Spleen (tissue), 11 donors: ENCODE data around the gene MRPS16. TPM values are rescaled to one million over a fixed set of nuclear protein-coding genes. Genes with fewer than 3 reads are reported as not detected.

Source experiments
- DNase-seq: peaks from one replicate; pipeline ENCODE4 v3.0.0-alpha.2; 2020
- H3K27ac ChIP-seq, 8 donors: fragments of 200-600 bp; sonication (generic) in 7 of 8; 1 replicate in 4 of 8; 2 replicates in 4 of 8; pipeline versions ENCODE4 v1.5.0 to v1.8.0; 2016 to 2021; ENCODE audit warnings: inconsistent platforms in 4 of 8, mild to moderate bottlenecking in 4 of 8, moderate library complexity in 1 of 8
- H3K27me3 ChIP-seq, 7 donors: fragments of 200-600 bp; sonication (generic) in 6 of 7; replicated peaks in 1 of 7; 1 replicate in 4 of 7; 2 replicates in 3 of 7; pipeline versions ENCODE4 v1.5.0 to v1.8.0; 2016 to 2021; ENCODE audit warnings: inconsistent platforms in 3 of 7, mild to moderate bottlenecking in 1 of 7
- H3K36me3 ChIP-seq, 6 donors: fragments of 200-600 bp; sonication (generic) in 5 of 6; 1 replicate in 4 of 6; 2 replicates in 2 of 6; pipeline versions ENCODE4 v1.5.0 to v1.8.0; 2016 to 2021; ENCODE audit warnings: inconsistent platforms in 2 of 6
- H3K4me1 ChIP-seq, 6 donors: fragments of 200-600 bp; sonication (generic) in 5 of 6; 1 replicate in 3 of 6; 2 replicates in 3 of 6; pipeline versions ENCODE4 v1.5.0 to v1.8.0; 2016 to 2021; ENCODE audit warnings: inconsistent platforms in 3 of 6
- H3K4me3 ChIP-seq, 8 donors: fragments of 200-600 bp; sonication (generic) in 7 of 8; 1 replicate in 4 of 8; 2 replicates in 4 of 8; pipeline versions ENCODE4 v1.5.0 to v1.8.0; 2016 to 2021; ENCODE audit warnings: inconsistent platforms in 4 of 8, mild to moderate bottlenecking in 4 of 8, moderate library complexity in 2 of 8
- H3K9me3 ChIP-seq, 8 donors: fragments of 200-600 bp; sonication (generic) in 7 of 8; 1 replicate in 4 of 8; 2 replicates in 4 of 8; pipeline versions ENCODE4 v1.5.0 to v1.8.0; 2016 to 2021; ENCODE audit warnings: inconsistent platforms in 4 of 8
- POLR2A ChIP-seq, 3 donors: fragments of 450-650 bp; IDR thresholded peaks; one replicate each; pipeline ENCODE4 v1.5.1; 2017; ENCODE audit warnings: antibody characterized with exemption in 3 of 3, mild to moderate bottlenecking in 1 of 3
- POLR2AphosphoS5 ChIP-seq, 3 donors: sonication (generic); formaldehyde crosslinking; IDR thresholded peaks; one replicate each; pipeline ENCODE4 v1.5.1; 2017; ENCODE audit warnings: antibody characterized with exemption in 3 of 3
- WGBS, 5 donors: extraction: QIAGEN DNeasy Blood & Tissue Kit in 3 of 5; methylation state at CpG; one replicate each; pipeline versions ENCODE4 v1.1.5 to v1.1.7; 2013 to 2018; 5-methylcytosine and 5-hydroxymethylcytosine counted together
- intact Hi-C: fragments of 100-400 bp; cut with DNase I; formaldehyde crosslinking; loops from one replicate; pipeline ENCODE4 v1.15.0; 2023; ENCODE audit warnings: low total_unique reads
- polyA plus RNA-seq, 3 donors: library from polyadenylated mRNA; stranded (reverse); fragments of 200-250 nt; gene quantifications; one replicate each; pipeline ENCODE4 v1.2.1, GENCODE V29; 2013
- total RNA-seq, 7 donors: library from RNA; depleted of rRNA in 3 of 7; stranded (reverse); fragments of >200 nt in 3 of 7; fragmentation: NEBNext Ultra II Directional in 4 of 7; extraction: Animal tissue kit (Norgen Biotek cat#: 25700) in 4 of 7; gene quantifications; one replicate each; pipeline versions ENCODE4 v1.1.0 to v1.2.1, GENCODE V29; 2016 to 2021
- TF ChIP-seq, protein P1 (sequence below), 11 experiments: fragments of 200-600 bp in 7 of 11; fragments of 450-650 bp in 4 of 11; sonication (generic) in 4 of 11; IDR thresholded peaks in 8 of 11; conservative IDR thresholded peaks in 3 of 11; 1 replicate in 7 of 11; 2 replicates in 4 of 11; pipeline versions ENCODE4 v1.4.0 to v1.8.0; 2016 to 2021; ENCODE audit warnings: antibody characterized with exemption in 11 of 11, inconsistent platforms in 4 of 11, mild to moderate bottlenecking in 1 of 11
- donor health status: healthy with polysubstance abuse.
- donor health status: DM: no; HTN: no; CAD: no; lungs with moderate emphysema.
- donor health status: DM: no; HTN: no; CAD: no.
- donor health status: Bipolar disorder and iron deficiency.
- donor health status: healthy.
- donor health status: DM: no; HTN: no; CAD: no.
- donor health status: DM: yes; HTN: yes; CAD: no.

MRPS16 gene
- total and polyA plus RNA-seq, 10 donors = 33.2 to 74.6 (median 58.2) TPM

DNA sequence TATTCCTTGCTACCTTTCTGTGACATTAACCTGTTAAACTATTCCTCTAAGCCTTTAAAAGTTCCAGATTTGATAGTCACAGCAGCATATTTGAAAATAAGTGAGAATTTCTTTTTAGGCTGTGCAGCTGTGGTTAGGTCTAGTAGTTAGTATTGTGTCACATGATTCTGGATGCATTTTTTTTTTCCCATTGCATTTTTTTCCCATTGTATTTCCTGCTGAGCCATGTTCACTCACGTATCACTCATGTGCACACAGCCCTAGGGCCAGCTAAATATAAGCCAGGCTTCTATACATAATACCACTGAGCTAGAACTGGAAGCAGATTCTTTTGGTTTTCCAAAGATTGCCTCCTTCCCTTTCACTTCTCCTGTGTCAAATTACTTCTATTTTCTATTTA is 42.7 kb downstream of the MRPS16 start:
- H3K27me3 ChIP-seq = no peaks in the 10 kb centered on the region
- peaks cover 0 to 4% (median 0%) of the 10 kb centered on the region in 8 donors for H3K9me3 ChIP-seq
- H3K36me3 ChIP-seq = peaks cover 0 to 66% (median 16%) of the 10 kb centered on the region in 6 donors
- TF ChIP-seq, protein P1, sequence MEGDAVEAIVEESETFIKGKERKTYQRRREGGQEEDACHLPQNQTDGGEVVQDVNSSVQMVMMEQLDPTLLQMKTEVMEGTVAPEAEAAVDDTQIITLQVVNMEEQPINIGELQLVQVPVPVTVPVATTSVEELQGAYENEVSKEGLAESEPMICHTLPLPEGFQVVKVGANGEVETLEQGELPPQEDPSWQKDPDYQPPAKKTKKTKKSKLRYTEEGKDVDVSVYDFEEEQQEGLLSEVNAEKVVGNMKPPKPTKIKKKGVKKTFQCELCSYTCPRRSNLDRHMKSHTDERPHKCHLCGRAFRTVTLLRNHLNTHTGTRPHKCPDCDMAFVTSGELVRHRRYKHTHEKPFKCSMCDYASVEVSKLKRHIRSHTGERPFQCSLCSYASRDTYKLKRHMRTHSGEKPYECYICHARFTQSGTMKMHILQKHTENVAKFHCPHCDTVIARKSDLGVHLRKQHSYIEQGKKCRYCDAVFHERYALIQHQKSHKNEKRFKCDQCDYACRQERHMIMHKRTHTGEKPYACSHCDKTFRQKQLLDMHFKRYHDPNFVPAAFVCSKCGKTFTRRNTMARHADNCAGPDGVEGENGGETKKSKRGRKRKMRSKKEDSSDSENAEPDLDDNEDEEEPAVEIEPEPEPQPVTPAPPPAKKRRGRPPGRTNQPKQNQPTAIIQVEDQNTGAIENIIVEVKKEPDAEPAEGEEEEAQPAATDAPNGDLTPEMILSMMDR (IDR thresholded peaks at IDR 0.05 in 8 of 11, conservative IDR thresholded peaks at IDR 0.05 in 3 of 11) = no peak
- TF ChIP-seq POLR2AphosphoS5 (IDR thresholded peaks at IDR 0.05) (no peak), POLR2A (IDR thresholded peaks at IDR 0.05) (no peak)
- H3K4me1 ChIP-seq = no peaks in the 10 kb centered on the region
- WGBS, 5 donors = 62 to 89% (median 80%) methylated on average over 1 of the region's 1 CpG
- intact Hi-C loops = no loop called here
- no peak overlapping the region for H3K27ac ChIP-seq
- no peak overlapping the region for H3K4me3 ChIP-seq
- no peak for DNase-seq

DNA sequence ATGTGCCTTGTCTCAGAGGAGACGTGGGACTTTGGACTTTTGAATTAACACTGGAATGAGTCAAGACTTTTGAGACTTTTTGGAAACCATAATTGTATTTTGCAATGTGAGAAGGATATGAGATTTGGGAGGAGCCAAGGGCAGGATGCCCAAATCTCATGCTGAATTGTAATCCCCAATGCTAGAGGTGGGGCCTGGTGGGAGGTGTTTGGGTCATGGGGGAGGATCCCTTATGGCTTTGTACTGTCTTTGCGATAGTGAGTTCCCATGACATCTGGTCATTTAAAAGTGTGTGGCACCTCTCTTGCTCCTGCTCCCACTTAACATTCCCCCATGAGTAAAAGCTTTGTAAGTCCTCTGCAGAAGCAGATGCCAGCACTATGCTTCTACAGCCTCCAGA is 44.6 kb downstream of the MRPS16 start:
- WGBS, 5 donors = 88 to 100% (median 93%) methylated on average over 2 of the region's 2 CpGs
- H3K9me3 ChIP-seq = peaks cover 0 to 4% (median 0%) of the 10 kb centered on the region in 8 donors
- no peaks in the 10 kb centered on the region for H3K27me3 ChIP-seq
- H3K4me1 ChIP-seq = no peaks in the 10 kb centered on the region
- DNase-seq = no peak
- TF ChIP-seq, protein P1 (IDR thresholded peaks at IDR 0.05 in 8 of 11, conservative IDR thresholded peaks at IDR 0.05 in 3 of 11) = no peak
- TF ChIP-seq POLR2A (IDR thresholded peaks at IDR 0.05) = no peak
- no peak for TF ChIP-seq POLR2AphosphoS5 (IDR thresholded peaks at IDR 0.05)
- no peak overlapping the region for H3K4me3 ChIP-seq
- H3K36me3 ChIP-seq = peaks cover 0 to 61% (median 16%) of the 10 kb centered on the region in 6 donors
- intact Hi-C loops = no loop called here
- H3K27ac ChIP-seq = no peak overlapping the region

DNA sequence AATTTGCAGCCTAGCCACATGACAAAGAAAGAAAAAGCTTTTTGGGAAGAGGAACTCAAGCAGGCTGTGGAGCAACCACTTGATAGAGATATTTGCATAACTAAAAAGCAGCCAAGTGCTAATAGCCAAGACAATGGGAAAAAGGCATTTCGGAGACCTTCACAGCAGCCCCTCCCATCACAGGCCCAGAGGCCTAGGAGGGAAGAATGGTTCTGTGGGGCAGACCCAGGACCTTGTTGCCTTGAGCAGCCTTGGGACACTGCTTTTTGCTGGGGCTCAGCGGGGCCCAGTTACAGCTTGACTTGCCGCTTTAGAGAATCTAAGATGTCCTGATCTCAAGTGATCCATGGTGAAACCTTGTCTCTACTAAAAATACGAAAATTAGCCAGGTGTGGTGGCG is 46.1 kb downstream of the MRPS16 start:
- intact Hi-C loops = no loop called here
- Histone ChIP-seq H3K4me3 (no peak overlapping the region), H3K9me3 (peaks cover 0 to 4% (median 0%) of the 10 kb centered on the region in 8 donors), H3K36me3 (peaks cover 0 to 52% (median 16%) of the 10 kb centered on the region in 6 donors), H3K27ac (no peak overlapping the region), H3K27me3 (no peaks in the 10 kb centered on the region), H3K4me1 (no peaks in the 10 kb centered on the region)
- DNase-seq = no peak
- TF ChIP-seq, protein P1 (IDR thresholded peaks at IDR 0.05 in 8 of 11, conservative IDR thresholded peaks at IDR 0.05 in 3 of 11) = no peak
- TF ChIP-seq POLR2AphosphoS5 (IDR thresholded peaks at IDR 0.05) (no peak), POLR2A (IDR thresholded peaks at IDR 0.05) (no peak)
- 93 to 99% (median 97%) methylated on average over 5 of the region's 5 CpGs for WGBS, 5 donors

DNA sequence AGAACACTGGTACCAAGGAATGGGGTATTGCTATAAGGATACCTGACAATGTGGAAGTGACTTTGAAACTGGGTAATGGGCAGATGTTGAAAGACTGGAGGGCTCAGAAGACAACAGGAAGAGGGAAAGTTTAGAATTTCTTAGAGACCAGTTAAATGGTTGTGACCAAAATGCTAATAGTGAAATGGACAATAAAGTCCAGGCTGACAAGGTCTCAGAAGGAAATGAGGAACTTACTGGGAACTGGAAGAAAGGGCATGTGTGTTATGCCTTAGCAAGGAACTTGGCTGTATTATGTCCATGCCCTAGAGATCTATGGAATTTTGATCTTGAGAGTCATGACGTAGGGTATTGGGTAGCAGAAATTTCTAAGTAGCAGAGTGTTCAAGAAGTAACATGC is 46.6 kb downstream of the MRPS16 start:
- Histone ChIP-seq H3K4me1 (no peaks in the 10 kb centered on the region), H3K36me3 (peaks cover 0 to 50% (median 13%) of the 10 kb centered on the region in 6 donors), H3K27ac (no peak overlapping the region), H3K4me3 (no peak overlapping the region), H3K27me3 (no peaks in the 10 kb centered on the region), H3K9me3 (peaks cover 0 to 4% (median 0%) of the 10 kb centered on the region in 8 donors)
- WGBS, 5 donors = 89 to 95% (median 92%) methylated on average over 1 of the region's 1 CpG
- DNase-seq = no peak
- intact Hi-C loops = no loop called here
- TF ChIP-seq, protein P1 (IDR thresholded peaks at IDR 0.05 in 8 of 11, conservative IDR thresholded peaks at IDR 0.05 in 3 of 11) = no peak
- no peak for TF ChIP-seq POLR2AphosphoS5 (IDR thresholded peaks at IDR 0.05)
- no peak for TF ChIP-seq POLR2A (IDR thresholded peaks at IDR 0.05)
